NCI-H69 (cell line): ENCODE measurements around the gene RHOA.

Source experiments
- DNase-seq: peaks from one replicate; lab custom pipeline; 2025; lab: John Stamatoyannopoulos, UW

Gene RHOA

GRCh38 chr3:49316696-49317457 lies 94.9 kb downstream of the RHOA start:
- DNase-seq: no peak

DNA sequence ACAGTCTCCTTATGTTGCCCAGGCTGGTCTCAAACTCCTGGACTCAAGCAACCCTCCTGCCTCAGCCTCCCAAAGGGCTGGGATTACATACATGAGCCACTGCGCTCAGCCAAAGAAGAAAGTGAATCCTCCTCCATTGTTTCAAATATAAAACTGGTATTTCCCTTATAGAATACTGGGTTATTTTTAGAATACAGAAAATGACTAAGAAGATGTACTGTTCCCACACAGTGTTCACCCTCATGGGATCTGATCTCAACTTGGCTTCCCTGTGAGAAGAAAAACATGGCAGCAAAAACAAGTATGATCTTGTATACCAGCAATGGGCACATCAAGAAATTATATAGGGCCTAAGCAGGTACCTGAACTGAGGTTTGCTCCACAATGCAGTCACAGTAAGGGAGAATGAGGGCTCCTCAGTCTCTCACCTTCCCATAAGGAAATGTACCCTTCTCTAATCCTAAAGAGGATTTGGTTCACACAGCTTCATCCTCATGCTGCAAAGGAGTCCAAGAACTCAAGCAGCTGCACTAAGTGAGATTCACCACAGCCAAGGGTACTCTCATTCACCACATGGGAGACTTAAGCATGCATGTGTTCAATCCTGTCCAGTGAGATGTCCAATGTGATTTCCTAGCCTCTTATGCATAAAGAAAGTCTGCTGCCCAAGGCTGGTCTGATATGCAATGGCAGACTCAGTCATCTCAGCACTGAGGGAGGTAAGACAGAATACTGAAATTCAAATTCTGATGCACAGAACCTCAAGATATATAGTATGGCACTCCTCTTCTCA lies 97.7 kb downstream of the RHOA start:
- DNase-seq: no peak

GRCh38 chr3:49311283-49311682 lies 100.5 kb downstream of the RHOA start:
- no peak for DNase-seq

GRCh38 chr3:49310677-49311076 lies 101.1 kb downstream of the RHOA start:
- DNase-seq: no peak
